HFFc6 (cell line): ENCODE data around the gene PTPN21. TPM values are rescaled to one million over a fixed set of nuclear protein-coding genes. Genes with fewer than 3 reads are reported as not detected.

ENCODE experiments used
- DNase-seq: peaks from one replicate; pipeline ENCODE4 v3.0.0-alpha.2; 2018
- H3K27ac Mint-ChIP-seq: 2 replicates; pipeline ENCODE4 v1.8.0; 2020; ENCODE audit warnings: mild to moderate bottlenecking, mixed read lengths
- H3K27me3 Mint-ChIP-seq: 2 replicates; pipeline ENCODE4 v1.8.0; 2021; ENCODE audit warnings: mild to moderate bottlenecking, moderate library complexity, mixed read lengths; ENCODE audit not compliant: insufficient read depth
- H3K36me3 Mint-ChIP-seq: 2 replicates; pipeline ENCODE4 v1.8.0; 2021; ENCODE audit warnings: low read depth, mixed read lengths
- H3K4me1 Mint-ChIP-seq: 2 replicates; pipeline ENCODE4 v1.8.0; 2020; ENCODE audit warnings: low read depth, mixed read lengths
- H3K4me3 Mint-ChIP-seq: 2 replicates; pipeline ENCODE4 v1.8.0; 2020; ENCODE audit warnings: mild to moderate bottlenecking, moderate library complexity, mixed read lengths
- H3K9me3 Mint-ChIP-seq: 2 replicates; pipeline ENCODE4 v1.8.0; 2020; ENCODE audit warnings: mild to moderate bottlenecking, mixed read lengths
- total RNA-seq, 6 experiments: library from RNA; stranded (reverse); fragmentation: NEBNext Ultra II Directional; extraction: Animal tissue kit (Norgen Biotek cat#: 25700); gene quantifications; 2 replicates in 1 of 6; 3 replicates in 5 of 6; pipeline ENCODE4 v1.2.3, GENCODE V29; 2021
- TF ChIP-seq, protein P1 (sequence below): fragments of 200-600 bp; sonication (generic); IDR thresholded peaks from 2 replicates; pipeline ENCODE4 v1.5.0; 2021; ENCODE audit warnings: antibody characterized with exemption, mild to moderate bottlenecking

PTPN21 gene
- total RNA-seq, 6 experiments from 2014 or later, result 22.0 to 25.9 (median 24.9) TPM

- peak; percentile 87 for DNase-seq
- Mint-ChIP-seq H3K27ac (peak overlapping the region; percentile 15), H3K27me3 (no peaks in the 10 kb centered on the region), H3K4me1 (peaks cover 45% of the 10 kb centered on the region), H3K36me3 (peaks cover 17% of the 10 kb centered on the region), H3K9me3 (no peaks in the 10 kb centered on the region), H3K4me3 (peak overlapping the region; percentile 40)
- TF ChIP-seq, protein P1, sequence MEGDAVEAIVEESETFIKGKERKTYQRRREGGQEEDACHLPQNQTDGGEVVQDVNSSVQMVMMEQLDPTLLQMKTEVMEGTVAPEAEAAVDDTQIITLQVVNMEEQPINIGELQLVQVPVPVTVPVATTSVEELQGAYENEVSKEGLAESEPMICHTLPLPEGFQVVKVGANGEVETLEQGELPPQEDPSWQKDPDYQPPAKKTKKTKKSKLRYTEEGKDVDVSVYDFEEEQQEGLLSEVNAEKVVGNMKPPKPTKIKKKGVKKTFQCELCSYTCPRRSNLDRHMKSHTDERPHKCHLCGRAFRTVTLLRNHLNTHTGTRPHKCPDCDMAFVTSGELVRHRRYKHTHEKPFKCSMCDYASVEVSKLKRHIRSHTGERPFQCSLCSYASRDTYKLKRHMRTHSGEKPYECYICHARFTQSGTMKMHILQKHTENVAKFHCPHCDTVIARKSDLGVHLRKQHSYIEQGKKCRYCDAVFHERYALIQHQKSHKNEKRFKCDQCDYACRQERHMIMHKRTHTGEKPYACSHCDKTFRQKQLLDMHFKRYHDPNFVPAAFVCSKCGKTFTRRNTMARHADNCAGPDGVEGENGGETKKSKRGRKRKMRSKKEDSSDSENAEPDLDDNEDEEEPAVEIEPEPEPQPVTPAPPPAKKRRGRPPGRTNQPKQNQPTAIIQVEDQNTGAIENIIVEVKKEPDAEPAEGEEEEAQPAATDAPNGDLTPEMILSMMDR, result no peak
Observed at GRCh38 chr14:88518592-88519512, 36.0 kb downstream of the PTPN21 start.

GRCh38 chr14:88516861-88517357 lies 37.9 kb downstream of the PTPN21 start:
- no peak overlapping the region for H3K27ac Mint-ChIP-seq
- TF ChIP-seq, protein P1, result no peak
- H3K9me3 Mint-ChIP-seq, result no peaks in the 10 kb centered on the region
- H3K4me3 Mint-ChIP-seq, result no peak overlapping the region
- H3K4me1 Mint-ChIP-seq, result peaks cover 31% of the 10 kb centered on the region
- peaks cover 7% of the 10 kb centered on the region for H3K36me3 Mint-ChIP-seq
- DNase-seq, result no peak
- no peaks in the 10 kb centered on the region for H3K27me3 Mint-ChIP-seq

- no peak for DNase-seq
- Mint-ChIP-seq H3K4me1 (peaks cover 20% of the 10 kb centered on the region), H3K36me3 (peaks cover 3% of the 10 kb centered on the region), H3K27me3 (no peaks in the 10 kb centered on the region), H3K9me3 (no peaks in the 10 kb centered on the region), H3K4me3 (no peak overlapping the region), H3K27ac (no peak overlapping the region)
- TF ChIP-seq, protein P1, result no peak
Observed at GRCh38 chr14:88515499-88516221, 39.1 kb downstream of the PTPN21 start.

- H3K9me3 Mint-ChIP-seq, result no peaks in the 10 kb centered on the region
- H3K4me1 Mint-ChIP-seq, result peaks cover 8% of the 10 kb centered on the region
- TF ChIP-seq, protein P1, result no peak
- no peaks in the 10 kb centered on the region; the same call in 1 of the 2 replicates for H3K27me3 Mint-ChIP-seq
- DNase-seq, result no peak
- no peak overlapping the region for H3K4me3 Mint-ChIP-seq
- H3K36me3 Mint-ChIP-seq, result peaks cover 13% of the 10 kb centered on the region; the same call in 1 of the 2 replicates
- H3K27ac Mint-ChIP-seq, result no peak overlapping the region
Observed at GRCh38 chr14:88507208-88507607, 47.6 kb downstream of the PTPN21 start.

GRCh38 chr14:88505621-88506020 lies 49.2 kb downstream of the PTPN21 start:
- TF ChIP-seq, protein P1, result no peak

More at GRCh38 chr14:88505621-88506020, 49.2 kb downstream of the PTPN21 start:
- Mint-ChIP-seq H3K4me3 (no peak overlapping the region), H3K27me3 (no peaks in the 10 kb centered on the region; the same call in 1 of the 2 replicates), H3K27ac (no peak overlapping the region), H3K9me3 (no peaks in the 10 kb centered on the region), H3K4me1 (peaks cover 12% of the 10 kb centered on the region), H3K36me3 (peaks cover 23% of the 10 kb centered on the region; the same call in 1 of the 2 replicates)
- no peak for DNase-seq
